HG03060 (cell line): ENCODE data around the gene SENP2.
"Not testable (repeated sequence)": the region's sequence is repeated elsewhere in the genome, so short reads cannot be mapped to it uniquely, and the experiment has no call there.

Source experiments
- ATAC-seq: cut with Tn5 transposase; IDR thresholded peaks from one replicate; pipeline ENCODE4 v1.9.1; 2021; ENCODE audit warnings: low read depth, moderate number of reproducible peaks; ENCODE audit not compliant: unreplicated experiment

SENP2 gene

GRCh38 chr3:185585859-185586685 lies at the start of gene SENP2:
SENP2 (plus strand) TSS chr3:185586295; CDS start chr3:185586414, 119 bp downstream.
- peak; percentile 92 for ATAC-seq

- peak; percentile 95 for ATAC-seq
Observed at GRCh38 chr3:185537369-185537970, 48.6 kb upstream of the SENP2 start.

DNA sequence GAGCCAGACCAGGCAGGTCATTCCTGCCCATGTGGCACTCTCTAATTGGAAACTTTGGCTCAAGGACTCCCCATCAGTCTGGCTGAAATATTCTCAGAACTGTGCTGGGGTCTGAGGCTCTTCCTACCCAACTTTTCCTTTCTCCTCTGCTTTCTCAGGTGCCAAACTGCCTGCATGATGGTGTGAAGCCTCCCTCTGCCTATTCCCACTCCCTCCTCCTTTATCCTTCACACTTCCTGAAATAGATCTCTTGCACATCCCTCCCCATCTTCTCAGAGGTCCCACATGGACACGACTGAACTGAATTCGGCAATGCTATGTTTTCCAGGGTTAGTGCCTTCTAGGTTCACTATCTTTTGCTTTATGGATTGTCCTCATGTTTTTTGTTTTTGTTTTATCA lies 46.2 kb upstream of the SENP2 start:
- ATAC-seq: no peak

- ATAC-seq: no peak
Observed at GRCh38 chr3:185540695-185541094, 45.4 kb upstream of the SENP2 start.

GRCh38 chr3:185549122-185549521 lies 37.0 kb upstream of the SENP2 start:
- no peak for ATAC-seq

GRCh38 chr3:185549651-185550111 lies 36.4 kb upstream of the SENP2 start:
- ATAC-seq: no peak

GRCh38 chr3:185552358-185552877 lies 33.7 kb upstream of the SENP2 start, which contains the start of gene LIPH:
LIPH (minus strand) TSS chr3:185552588; CDS start chr3:185552471, 117 bp downstream.
- peak; percentile 72 for ATAC-seq

DNA sequence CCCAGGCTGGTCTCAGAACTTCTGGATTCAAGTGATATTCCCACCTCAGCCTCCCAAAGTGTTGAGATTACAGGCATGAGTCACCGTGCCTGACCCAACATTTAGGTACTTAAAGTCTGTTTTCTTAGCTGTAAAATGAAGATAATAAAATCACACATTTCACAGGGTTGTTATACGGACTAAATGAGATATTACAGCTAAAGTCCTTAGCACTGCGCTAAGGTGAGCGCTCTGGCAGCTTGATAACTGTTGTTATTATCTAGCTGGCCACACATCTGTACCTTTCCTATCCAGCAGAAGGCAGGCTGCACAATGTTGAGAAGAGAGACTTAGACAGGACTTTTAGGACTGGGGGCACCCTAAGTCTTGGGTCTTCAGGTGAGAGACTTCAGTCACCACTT lies 31.0 kb upstream of the SENP2 start:
- no peak for ATAC-seq

DNA sequence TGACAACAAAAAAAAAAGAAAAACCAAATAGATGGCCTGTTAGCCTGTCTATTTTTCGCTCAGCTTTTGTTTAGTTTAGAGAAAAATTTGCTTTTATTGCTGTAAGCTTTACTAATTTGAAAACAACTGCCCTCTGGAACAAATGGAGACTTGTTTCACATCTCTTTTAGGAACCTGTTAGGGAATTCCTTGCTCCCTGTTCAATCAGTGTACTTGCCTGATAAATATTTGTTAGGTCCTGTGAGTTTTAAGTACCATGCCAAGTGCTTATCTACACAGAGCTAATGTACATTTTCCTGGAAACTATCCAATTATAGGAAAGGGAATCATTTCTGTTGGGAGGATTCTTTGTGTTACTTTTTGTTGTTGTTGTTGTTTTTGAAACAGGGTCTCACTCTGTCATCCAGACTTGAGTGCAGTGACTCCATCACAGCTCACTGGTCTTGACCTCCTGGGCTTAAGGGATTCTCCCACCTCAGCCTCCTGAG lies 30.2 kb upstream of the SENP2 start:
- ATAC-seq: no peak

GRCh38 chr3:185556640-185557039 lies 29.5 kb upstream of the SENP2 start:
- not testable (repeated sequence) for ATAC-seq

DNA sequence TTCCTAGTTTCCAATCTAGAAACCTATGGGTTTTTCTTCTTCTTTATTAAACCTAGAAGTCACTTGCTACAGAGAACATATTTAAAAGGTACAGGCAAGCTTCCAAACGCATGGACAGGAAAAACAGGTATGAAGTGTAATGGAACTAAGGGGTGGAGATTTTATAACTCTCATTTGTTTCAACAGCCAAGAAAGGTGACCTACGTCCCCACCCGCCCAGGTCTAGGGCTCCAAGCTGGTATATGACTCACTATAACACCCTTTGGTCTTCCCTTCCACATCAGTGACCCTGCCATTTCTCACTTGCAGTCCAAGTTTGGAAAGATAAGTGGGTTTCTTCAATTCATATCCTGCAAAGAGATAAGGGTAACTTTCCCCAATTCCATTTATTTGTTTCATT lies 27.7 kb upstream of the SENP2 start:
- ATAC-seq: no peak

DNA sequence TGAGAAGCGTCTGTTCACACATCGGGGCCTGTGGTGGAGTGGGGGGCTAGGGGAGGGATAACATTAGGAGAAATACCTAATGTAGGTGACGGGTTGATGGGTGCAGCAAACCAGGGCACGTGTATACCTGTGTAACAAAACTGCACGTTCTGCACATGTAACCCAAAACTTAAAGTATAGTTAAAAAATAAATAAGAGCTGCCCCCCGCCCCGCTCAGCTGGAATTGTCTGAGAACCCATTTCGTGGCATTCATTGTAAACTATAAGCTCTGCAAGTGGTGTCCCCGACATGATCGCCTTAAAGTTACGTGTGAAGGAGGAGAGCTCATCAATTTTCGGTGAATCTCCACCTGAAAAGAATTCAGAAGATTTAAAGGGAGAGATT lies 26.4 kb upstream of the SENP2 start:
- no peak for ATAC-seq

DNA sequence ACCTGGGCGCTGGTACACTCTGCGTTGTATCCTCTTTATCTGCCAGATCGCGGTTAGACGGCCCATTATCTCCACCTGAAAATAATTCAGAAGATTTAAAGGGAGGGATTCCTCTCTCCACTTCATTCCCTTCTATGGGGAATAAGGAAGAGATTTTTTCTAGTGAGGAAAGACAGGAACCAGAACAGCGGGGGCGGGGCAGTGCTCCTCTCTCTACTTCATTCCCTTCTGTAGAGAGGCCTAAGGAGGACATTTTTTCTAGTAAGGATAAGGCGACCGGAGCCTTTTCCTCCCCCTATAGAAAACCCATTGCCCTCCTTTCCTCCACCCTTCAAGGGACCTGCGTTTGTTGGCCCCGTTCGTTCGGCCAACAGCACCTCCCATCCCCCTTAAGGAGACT lies 25.4 kb upstream of the SENP2 start:
- no peak for ATAC-seq

GRCh38 chr3:185561374-185561943 lies 24.6 kb upstream of the SENP2 start:
- ATAC-seq: no peak

GRCh38 chr3:185561958-185562357 lies 24.1 kb upstream of the SENP2 start:
- no peak for ATAC-seq

GRCh38 chr3:185572183-185572582 lies 13.9 kb upstream of the SENP2 start:
- ATAC-seq: no peak

DNA sequence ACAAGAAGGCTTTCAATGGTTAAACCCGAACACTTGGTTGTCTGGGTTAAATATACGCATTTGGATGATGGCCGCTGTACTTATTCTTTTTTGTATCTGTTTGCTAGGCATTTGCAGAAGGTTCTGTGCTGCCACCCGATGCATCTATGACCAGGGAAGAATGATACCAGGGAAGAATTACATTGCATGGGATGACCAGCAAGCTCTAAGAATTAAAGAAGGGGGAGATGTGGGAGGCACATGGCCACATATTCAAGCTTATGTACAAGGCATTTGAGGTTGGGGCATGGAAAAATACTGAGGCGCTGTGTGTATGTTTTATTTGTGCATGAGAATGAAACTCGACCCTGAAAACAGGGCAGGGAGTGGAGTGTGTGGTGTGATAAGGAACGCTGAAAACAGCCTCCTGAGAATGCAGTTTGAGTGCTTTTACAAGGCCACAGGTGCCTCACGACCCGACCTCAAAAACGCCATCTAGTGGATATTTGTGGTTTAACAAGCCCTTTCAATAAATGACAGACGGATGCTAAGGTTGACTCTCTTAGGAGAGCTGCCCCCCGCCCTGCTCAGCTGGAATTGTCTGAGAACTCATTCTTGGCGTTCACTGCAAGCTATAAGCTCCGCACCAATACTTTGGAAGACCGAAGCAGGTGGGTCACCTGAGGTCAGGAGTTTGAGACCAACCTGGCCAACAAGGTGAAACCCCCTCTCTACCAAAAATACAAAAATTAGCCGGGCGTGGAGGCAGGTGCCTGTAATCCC lies 10.8 kb upstream of the SENP2 start:
- not testable (repeated sequence) for ATAC-seq

GRCh38 chr3:185582236-185582635 lies 3.9 kb upstream of the SENP2 start:
- no peak for ATAC-seq

GRCh38 chr3:185582871-185583270 lies 3.2 kb upstream of the SENP2 start:
- ATAC-seq: no peak

- no peak for ATAC-seq
Observed at GRCh38 chr3:185583925-185584324, 2.2 kb upstream of the SENP2 start.
